Measurements from ENCODE around the gene SCG3.

DNA sequence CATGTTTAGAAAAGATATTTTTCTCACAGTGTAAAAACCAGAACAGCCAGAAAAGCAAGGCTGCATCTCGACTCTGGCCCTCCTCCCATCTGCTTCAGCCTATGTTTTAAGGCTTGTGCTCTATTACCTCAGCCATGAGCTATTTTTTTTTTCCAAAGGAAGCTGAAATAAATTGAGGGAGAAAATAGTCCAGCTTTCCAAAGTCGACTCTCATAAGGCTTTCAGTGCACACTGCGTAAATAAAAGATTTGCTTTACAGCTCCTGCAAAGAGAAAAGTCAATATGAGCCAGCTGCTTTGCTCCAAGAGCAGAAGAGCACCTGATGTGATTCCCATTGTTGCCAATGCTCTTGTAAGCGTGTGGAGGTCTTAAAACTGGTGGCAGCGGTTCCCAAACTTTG lies 26.7 kb downstream of the SCG3 start:
- TF ChIP-seq, protein P1, sequence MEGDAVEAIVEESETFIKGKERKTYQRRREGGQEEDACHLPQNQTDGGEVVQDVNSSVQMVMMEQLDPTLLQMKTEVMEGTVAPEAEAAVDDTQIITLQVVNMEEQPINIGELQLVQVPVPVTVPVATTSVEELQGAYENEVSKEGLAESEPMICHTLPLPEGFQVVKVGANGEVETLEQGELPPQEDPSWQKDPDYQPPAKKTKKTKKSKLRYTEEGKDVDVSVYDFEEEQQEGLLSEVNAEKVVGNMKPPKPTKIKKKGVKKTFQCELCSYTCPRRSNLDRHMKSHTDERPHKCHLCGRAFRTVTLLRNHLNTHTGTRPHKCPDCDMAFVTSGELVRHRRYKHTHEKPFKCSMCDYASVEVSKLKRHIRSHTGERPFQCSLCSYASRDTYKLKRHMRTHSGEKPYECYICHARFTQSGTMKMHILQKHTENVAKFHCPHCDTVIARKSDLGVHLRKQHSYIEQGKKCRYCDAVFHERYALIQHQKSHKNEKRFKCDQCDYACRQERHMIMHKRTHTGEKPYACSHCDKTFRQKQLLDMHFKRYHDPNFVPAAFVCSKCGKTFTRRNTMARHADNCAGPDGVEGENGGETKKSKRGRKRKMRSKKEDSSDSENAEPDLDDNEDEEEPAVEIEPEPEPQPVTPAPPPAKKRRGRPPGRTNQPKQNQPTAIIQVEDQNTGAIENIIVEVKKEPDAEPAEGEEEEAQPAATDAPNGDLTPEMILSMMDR (IDR thresholded peaks at IDR 0.05; ENCODE audit: low read depth, low read length), result no peak
- TF ChIP-seq POLR2A (IDR thresholded peaks at IDR 0.05; ENCODE audit: extremely low read depth, insufficient read length), result no peak

Data from NB4 (cell line).